Measurements from ENCODE around the gene EHMT1.

EHMT1 gene

DNA sequence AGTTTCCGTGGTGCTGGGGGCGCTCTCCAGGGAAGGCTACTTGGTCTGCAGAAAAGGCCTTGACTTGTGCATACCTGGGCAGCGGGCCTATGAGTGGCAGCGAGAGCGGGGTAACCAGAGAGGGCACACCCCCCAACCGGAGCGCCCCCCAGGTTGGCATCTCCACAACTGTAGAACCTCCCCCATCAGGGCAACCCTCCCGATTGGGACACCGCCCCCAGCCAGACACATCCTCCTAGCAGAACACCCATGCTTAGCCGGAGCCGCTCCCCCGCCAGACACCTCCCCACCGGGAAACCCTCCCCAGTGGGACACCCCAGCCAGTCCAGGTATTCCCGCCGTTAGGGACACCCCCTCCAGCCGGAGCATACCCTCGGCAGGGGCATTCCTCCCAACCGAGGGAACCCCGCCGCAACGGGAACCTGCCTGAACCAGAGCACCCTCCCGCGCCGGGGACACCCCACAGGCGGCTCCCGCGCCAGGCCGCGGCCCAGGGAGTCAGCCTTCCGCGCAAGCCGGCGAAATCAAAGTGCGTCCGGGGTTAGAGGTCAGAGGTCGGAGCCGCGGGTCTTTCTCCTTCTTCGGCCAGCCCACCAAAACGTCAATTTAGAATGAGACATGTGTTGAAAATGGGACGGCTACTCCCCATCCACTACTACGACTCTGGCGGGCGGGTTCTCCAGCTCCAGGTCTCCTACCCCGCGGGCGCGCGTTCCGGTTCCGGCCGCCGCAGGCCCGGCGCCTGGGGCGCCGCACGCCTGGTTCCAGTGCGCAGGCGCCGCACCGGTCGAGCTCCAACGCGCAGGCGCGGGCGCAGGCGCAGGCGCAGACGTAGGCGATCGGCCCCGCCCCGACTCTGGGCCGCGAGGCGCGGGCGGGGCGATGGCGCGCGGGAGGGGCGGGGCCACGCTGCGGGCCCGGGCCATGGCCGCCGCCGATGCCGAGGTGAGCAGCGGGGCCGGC, at the start of gene EHMT1:
Gene EHMT1 (plus strand): TSS at position 901 of the 963 bp plus-strand sequence. CDS start 24 bp downstream, at position 925.
- peak; percentile 65 to 77 for DNase-seq (ENCODE audit: low read depth in 2 of 2, low spot score in 1 of 2)

DNA sequence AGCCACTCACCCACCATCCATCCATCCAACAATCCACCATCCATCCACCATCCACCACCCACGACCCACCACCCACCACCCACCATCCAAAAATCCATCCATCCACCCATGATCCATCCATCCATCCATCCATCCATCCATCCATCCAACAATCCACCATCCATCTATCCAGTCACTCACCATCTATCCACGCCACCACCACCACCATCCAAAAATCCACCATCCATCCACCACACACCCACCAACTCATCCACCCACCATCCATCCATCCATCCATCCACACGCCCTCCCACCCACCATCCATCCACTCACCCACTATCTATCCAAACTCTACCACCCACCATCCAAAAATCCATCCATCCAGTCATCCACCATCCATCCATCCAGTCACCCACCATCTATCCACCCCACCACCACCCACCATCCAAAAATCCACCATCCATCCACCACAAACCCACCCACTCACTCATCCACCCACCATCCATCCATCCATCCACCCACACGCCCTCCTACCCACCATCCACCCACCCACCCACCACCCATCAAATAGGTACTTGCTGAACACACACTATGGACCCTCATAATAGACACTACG, 49.1 kb upstream of the EHMT1 start:
- no peak for DNase-seq (ENCODE audit: low read depth in 2 of 2, low spot score in 1 of 2)

DNA sequence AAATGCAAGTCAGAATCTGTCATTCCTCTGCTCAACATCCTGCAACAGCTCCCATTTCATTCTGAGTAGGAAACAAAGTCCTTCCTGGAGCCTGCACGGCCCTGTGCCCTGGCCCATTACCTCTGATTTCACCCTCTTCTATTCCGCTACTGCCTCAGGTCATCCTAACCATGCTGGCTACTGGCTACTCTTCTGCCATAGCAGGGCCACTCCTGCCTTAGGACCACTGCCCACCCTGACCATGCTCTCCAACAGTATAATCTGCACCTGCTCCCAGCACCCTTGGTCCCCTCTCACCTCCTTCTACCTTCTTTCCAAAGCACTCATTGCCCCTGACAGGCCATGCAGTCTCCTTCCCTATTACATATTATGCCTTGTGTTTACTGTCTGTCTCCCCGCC, 48.2 kb upstream of the EHMT1 start:
- no peak for DNase-seq (ENCODE audit: low read depth in 2 of 2, low spot score in 1 of 2)

DNA sequence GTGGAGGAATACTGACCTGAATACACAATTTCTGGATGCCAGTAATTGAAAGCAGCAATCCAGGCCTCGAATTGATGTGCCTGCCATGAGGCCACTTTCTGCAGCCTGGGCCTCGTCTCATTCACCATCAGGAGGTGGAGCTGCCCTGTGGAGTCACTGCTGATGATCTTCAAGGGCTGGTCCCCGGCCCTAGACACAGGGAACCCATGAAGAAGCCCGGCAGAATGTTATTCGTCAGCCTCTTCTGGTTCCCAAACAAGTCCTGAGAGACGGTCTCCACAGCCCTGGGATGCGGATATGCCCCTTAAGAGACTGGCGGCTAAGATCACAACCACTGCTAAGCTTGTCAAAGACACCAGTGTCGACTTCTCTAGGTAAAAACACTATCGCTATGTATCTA, 44.6 kb upstream of the EHMT1 start:
- DNase-seq (ENCODE audit: low read depth in 2 of 2, low spot score in 1 of 2): no peak

DNA sequence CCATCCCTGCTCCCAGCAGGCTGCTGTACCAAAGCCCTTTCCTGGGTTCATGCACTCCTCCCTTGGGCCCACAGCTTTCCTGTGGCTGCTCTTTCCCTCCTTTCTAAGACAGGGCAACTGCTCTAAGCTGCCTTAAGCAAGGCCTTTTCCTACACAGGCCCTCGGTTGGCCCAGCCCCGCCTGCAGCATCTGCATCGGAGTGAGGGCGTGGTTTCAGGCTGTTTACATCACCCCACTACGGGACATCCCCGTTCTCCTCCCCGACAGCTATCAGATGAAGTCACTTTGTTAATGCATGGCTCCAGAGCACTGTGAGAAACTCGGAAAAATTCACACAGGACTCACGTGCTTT, 43.5 kb upstream of the EHMT1 start:
- DNase-seq (ENCODE audit: low read depth in 2 of 2, low spot score in 1 of 2): no peak

DNA sequence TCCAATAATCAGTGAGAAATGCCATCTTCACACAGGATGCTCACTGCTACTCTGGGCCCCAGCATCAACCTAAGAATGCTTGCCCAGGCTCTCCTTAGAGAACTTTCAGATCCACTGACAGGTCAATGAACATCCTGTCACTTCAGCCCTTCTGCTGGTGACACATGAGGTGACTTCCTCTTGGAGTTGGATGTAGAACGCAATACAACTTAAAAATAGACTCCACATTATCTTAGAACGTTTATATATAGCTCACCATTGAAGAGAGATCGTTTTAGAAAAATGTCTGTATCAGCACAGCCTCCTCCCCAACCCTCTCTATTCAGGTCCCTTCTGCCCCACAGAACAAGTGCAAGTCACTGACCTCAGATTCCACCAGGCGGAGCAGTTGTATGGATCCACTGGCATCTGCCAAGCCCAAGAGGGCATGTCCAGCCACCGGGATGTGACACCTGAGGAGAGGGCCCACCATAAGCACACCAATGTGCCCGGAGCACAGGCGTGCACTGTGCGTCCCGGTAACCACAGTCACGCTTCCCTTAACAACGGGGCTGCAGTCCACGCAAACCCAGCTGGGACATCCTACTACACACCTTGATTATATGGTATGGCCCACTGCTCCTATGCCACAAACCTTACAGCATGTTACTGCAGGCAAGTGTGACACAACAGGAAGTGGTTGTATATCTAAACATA, 42.9 kb upstream of the EHMT1 start:
- DNase-seq (ENCODE audit: low read depth in 2 of 2, low spot score in 1 of 2): no peak

DNA sequence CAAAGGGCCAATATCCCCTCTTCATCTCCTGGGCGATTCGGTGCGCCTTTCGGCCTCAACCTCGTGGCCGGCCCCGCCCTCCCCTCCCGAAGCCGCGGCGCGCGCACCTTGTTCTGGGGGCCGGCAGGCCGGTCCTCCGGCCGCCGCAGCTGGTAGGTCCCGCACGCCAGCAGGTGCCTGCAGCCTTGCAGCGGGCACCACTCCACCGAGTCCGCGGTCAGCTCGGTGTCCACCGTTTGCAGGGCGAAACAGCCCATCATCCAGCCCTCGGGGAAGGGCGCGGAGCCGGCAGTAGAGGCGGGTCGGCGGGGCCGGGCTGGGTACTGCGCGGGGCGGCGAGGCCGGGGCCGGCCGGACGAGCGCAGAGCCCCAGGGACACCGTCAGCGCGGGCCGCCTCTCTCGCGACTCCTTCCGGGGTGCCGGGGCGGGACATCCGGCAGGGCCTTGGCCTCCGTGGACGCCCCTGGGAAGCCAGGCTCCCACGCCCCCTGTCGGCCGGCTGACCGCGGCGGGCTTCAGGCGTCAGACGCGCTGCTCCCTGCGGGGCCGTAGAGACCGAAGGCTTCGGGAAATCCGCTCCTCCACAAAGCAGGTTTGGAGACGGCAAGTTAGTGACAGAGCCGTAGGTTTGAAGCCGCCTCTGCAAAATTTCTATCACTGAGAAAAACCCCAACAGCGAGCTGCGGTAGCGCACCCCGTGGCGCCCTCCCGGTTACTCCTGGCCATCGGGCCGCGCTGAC, 40.1 kb upstream of the EHMT1 start, which contains the start of gene DPH7:
Gene DPH7 (minus strand): TSS at position 408 of the 741 bp plus-strand sequence. CDS start 148 bp downstream, at position 260.
- peak; percentile 90 to 92 for DNase-seq (ENCODE audit: low read depth in 2 of 2, low spot score in 1 of 2)

DNA sequence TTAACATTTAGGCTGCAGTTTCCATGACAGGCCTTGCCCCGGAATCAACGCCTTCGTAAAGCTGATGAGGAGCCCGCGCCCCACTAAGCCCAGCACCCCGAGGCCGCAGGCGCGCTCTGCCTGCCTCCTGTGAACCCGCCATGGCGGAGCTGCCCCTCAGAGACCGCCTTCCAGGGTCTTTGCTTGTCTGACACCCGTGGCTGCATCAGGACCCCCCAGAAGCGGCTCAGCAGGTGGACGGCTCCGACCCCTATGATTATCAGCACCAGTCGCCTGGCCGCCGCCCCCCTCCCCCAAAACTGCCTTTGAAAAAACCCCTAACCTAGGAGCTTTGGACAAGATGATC, 39.6 kb upstream of the EHMT1 start:
- no peak for DNase-seq (ENCODE audit: low read depth in 2 of 2, low spot score in 1 of 2)

DNA sequence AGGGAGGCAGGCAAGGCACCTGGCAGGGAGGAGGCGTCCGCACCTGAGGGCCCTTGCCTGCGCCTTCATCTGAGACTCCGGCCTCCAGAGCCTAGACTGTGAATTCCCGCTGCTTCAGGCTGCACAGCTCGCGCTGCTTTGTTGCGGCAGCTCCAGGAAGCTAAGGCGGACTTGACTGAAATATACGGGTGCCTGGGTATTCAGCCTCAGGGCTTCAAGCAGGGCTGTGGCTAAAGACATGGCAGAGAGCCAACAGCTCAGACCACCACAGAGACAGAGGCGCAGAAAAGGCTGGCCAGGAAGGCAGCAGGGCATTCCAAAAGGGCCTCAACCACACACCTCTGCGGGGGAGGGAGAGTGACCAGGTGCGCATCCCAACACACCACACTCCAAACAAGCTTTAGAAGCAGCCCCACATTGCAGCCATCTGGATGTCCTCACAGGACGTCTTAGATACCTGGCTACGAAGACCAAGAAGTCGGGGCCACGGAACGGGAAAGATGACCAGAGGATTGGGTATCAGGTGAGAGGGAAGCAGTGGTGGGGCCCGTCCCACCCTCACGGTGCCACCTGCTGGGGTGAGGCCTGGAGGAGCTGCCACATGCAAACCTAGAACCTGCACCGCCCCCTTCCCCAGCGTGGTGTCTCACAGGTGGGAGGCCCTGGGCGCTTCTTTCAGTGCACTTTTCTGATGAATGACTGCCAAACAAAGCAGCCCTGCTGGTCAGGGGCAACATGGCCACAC, 38.4 kb upstream of the EHMT1 start:
- DNase-seq (ENCODE audit: low read depth in 2 of 2, low spot score in 1 of 2): no peak

DNA sequence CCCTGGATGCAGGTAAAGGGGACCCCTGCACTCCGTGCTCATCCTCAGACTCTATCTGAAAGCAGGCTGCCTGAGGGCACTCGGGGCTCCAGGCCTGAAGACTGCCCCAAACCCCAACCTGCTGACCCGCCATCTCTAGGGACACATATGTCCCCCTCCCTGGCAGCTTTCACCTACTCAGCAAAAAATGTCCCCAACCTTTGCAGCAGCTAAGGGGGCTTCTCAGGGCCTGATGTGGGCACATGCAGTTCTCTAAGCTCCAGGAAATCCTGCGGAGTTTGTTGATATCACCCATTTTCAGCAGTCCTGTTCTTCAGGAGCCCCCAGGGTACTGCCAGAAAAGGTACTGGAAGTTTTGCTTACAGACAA, 37.9 kb upstream of the EHMT1 start:
- no peak for DNase-seq (ENCODE audit: low read depth in 2 of 2, low spot score in 1 of 2)

DNA sequence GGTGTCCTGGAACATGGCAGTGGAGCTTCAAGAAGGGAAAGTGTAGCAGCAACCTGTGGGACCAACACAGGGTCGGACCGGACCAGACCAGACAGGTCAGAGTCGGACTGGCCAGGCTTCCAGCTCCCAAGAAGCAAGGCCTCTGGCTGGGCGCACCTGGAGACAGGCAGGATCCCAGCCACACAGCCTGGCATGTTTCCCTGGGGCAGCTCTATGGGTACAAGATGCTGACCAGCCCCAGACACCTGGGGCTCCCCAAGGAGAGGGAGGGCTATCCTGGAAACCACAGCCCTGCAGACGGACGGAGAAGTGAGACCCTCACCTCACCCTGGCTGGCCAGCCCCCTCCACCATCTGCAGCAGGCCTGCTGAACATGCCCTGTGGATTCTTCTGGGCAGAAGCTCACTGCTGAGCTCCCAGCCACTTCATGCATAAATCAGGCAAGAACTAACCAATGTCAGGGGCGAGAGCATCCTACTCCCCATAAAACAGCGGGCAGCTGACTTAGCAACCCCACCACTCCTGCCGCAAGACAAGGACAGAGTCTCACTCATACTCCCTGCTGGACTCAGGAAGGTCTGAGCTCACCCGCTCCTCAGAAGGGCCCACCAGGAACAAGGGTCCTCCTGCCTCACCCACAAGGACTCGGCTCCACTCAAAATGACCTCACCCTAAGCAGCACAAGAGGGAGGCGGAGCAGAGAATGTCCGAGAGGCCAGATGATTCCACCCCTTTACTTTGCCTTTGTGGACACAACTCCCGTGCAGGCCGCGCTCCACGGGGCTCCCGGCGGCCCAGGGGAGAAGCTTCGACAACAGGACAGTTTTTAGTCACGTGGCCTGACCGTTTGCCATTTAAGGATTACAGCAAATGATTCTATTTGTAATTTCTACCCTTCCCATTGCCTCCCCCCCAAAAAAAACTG, 37.2 kb upstream of the EHMT1 start:
- DNase-seq (ENCODE audit: low read depth in 2 of 2, low spot score in 1 of 2): no peak

DNA sequence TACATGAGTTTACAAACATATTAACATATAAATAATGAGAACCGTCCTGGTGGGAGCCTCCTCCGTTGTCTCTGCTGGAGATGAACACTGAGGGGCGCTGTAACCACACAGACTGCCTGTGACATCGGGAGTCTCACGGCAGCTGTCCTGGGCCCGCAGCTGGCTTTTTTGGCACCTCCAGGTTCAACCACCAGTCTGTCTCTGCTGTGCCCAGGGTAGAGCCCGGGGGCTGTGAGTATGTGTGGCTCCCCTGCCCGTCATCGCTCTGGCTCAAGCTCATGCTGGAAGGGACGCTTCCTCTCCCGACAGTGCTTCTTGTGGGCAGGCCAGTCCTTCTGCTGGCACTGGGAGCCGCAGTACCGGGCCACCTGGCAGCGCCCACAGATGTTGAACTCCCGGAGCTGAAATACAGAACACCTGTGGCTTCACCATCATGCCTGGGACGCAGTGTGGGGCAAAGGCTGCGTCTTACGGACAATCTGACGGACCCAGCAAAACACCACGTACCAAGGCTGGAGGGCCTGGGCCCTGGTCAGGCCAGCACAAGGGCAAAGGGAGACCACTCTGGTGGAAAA, 36.4 kb upstream of the EHMT1 start:
- DNase-seq (ENCODE audit: low read depth in 2 of 2, low spot score in 1 of 2): no peak

DNA sequence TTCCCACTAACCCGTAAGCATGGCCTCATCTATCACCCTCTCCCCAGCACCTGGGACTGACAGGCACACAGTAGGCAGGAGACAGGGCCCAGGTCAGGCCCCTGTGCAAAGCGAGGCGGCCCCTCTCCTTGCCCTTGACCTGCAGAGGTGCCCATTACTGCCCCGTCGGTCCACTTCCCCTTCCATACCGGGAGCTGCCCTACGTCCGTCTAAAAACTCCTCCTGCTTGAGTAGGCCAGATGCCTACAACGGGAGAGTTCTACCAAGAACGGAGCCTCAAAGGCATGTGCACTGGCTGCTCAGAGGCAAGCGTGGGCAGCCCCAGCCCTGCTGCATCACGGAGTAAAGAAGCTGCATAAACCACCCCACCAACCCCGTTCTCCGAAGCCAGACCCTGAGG, 35.5 kb upstream of the EHMT1 start:
- no peak for DNase-seq (ENCODE audit: low read depth in 2 of 2, low spot score in 1 of 2)

DNA sequence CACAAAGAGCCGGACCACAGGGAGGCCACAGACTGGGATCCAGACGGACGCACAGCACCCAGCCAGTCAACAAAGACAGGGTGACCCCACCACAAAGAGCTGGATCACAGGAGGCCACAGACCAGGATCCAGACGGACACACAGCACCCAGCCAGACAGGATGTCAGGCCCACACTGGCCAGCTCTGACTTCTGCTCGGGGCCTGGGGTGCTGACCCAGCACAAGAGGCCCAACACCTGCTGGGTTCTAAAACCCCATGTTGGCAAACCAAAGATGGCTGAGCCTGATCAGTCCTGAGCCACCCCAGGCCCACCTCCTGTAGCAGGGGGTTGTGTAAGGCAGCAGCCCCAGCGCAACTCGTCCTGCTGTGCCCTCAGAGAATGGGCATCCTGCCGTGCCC, 34.8 kb upstream of the EHMT1 start:
- no peak for DNase-seq (ENCODE audit: low read depth in 2 of 2, low spot score in 1 of 2)

DNA sequence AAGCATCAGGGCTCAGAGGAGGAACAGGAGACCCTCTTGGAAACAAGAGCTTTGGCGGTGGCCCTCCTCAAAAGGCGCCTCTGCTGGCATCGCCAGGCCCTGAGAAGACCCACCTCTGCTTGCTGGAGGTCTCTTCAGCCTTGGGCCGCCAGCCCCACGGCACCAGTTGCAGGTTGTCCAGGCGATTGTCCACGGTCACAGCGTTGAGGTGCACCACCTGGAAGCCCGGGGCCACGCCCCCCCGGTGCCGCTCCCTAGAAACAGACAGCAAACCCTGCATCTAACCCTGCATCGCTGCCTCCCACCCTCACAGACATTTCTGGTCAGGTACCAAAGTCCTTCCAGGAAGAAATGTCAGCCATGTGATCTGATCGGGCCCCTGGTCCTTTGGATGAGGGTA, 32.0 kb upstream of the EHMT1 start:
- DNase-seq (ENCODE audit: low read depth in 2 of 2, low spot score in 1 of 2): no peak

DNA sequence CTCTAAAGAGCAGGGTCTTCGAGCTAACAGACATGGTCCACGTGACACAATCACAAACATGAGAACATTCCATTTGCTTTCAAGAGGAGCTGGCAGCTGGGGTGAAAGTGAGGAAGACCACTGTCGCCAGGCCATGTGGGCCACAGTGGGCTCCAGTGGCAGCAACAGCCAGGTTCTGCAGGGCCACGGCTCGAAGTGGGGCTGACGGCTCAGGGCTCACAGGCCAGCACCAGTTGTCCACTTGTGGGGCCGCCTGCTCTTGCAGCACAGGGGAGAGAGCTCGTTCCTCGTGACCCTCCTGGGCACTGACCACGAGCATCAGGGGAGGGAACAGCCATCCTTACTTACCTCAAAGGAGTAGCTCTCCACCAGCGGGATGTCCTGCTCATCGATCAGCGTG, 30.5 kb upstream of the EHMT1 start:
- DNase-seq (ENCODE audit: low read depth in 2 of 2, low spot score in 1 of 2): no peak

DNA sequence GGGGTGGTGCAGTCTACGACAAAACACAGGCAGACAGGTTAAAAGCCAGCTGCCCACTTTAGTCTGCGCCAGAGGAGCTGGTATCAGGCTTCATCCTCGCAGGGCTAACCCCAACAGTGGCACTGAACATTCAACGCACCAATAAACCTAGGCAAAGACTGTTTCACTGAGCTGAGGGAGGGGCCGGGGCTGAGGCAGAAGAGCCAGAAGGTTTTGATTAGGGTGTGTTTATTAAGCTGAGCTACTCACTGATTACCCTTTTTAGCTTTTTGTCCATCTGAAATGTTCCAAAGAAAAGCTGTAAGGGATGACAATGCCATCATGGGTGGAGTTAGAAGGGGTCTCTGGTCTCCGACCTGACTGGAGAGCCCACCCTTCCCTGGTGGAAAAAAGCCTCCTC, 29.9 kb upstream of the EHMT1 start:
- no peak for DNase-seq (ENCODE audit: low read depth in 2 of 2, low spot score in 1 of 2)

DNA sequence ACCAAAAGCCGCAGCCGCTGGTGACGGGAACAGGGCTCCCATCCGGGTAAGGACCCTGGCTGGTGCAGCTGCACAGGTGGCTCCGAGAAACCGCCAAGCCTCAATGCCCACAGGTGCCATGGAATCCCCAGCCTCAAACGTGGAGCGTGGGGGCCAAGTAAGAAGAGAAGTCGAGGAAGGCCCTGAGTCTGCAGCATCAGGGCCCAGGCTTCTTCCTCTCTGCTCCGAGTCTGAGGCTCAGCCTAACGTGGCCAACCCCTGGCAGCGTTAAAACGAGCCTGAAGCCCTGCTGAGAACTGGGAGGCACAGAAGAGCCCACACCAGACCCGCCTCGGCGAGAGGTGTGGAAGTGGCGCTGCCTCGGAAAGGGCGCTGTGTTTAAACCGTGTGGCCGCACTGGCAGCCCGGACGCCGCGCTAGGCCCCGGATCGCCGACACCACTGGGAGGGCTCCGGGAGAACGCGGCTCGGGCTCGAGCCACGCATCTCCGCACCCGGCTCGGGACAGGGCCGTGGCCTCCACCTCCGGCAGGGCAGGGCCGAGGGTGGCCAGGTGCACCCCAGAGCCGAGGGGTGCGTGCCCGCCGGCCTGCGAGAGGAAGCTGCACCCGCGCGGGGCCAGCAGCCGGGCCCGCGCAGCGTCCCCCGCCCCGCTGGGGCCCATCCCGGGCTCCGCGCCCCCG, 29.2 kb upstream of the EHMT1 start:
- DNase-seq (ENCODE audit: low read depth in 2 of 2, low spot score in 1 of 2): no peak

DNA sequence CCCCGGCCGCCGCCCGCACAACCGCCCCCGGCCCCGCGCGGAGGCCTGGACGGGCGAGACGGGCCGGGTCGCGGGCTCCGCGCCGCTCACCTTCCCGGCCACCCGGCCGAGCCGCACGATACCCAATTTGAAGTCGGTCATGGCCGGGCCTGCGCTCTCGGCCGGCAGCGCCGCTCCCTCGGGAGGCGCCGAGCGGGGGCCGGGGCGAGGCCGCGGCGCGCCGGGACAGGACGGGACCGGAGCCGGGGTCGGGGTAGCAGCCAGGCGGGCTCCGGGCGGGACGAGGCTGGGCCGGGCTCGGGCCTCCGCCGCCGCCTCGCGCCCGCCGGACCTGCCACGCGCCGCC, 28.7 kb upstream of the EHMT1 start:
- DNase-seq (ENCODE audit: low read depth in 2 of 2, low spot score in 1 of 2): no peak
